AG09319 (cell line): ENCODE results near the gene CERT1.

Source experiments
- DNase-seq: peaks from one replicate; pipeline ENCODE4 v3.0.0-alpha.2; 2010; ENCODE audit warnings: low read depth; ENCODE audit errors: extremely low read depth
- CTCF ChIP-seq: IDR thresholded peaks from 2 replicates; pipeline ENCODE4 v1.5.1; 2011; ENCODE audit warnings: low read depth, mild to moderate bottlenecking, inconsistent platforms, low read length, moderate library complexity

Gene CERT1

GRCh38 chr5:75550597-75550996, 39.2 kb upstream of the CERT1 start:
- DNase-seq, result no peak
- no peak for TF ChIP-seq CTCF

DNA sequence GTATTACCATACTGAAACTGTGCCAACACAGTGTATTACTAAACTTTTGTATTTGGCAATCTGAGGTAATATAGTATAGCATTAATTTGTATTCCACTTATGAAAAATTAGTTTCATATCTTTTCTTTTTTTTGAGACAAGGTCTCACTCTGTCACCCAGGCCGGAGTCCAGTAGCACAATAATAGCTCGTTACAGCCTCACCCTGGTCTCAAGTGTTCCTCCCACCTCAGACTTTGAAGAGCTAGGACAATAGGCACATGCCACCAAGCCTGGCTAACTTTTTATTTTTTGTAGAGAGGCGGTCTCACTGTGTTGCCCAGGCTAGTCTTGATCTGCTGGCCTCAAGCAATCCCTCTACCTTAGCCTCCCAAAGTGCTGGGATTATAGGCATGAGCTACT, 36.4 kb upstream of the CERT1 start:
- no peak for DNase-seq
- no peak for TF ChIP-seq CTCF

GRCh38 chr5:75546830-75547229, 35.4 kb upstream of the CERT1 start:
- no peak for DNase-seq
- TF ChIP-seq CTCF, result no peak

GRCh38 chr5:75545131-75545530, 33.7 kb upstream of the CERT1 start:
- DNase-seq, result no peak
- no peak for TF ChIP-seq CTCF

GRCh38 chr5:75538211-75538610, 26.8 kb upstream of the CERT1 start:
- peak; percentile 14 for DNase-seq
- no peak for TF ChIP-seq CTCF

- no peak for DNase-seq
- no peak for TF ChIP-seq CTCF
These were observed 25.4 kb upstream of the CERT1 start for GRCh38 chr5:75536694-75537360.

DNA sequence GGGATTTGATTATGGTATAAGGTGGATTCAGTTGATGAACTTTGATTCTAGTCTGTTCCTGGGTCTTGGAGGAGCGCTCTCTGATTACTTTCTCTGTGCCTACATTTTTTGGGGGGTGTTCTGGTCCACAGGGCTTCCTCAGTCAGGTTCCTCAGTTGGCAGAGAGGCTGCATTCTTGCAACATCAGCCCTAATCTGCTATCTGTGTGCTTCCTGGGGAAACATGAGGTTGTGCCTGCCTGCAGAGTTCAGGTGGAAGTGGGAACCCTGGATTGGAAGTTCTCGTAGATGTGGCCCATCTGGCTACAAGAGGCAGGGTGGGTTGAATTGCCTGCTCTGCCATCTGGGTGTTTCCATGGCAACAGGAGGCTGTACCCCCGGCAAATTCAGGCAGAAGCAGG, 24.7 kb upstream of the CERT1 start:
- no peak for TF ChIP-seq CTCF
- DNase-seq, result no peak
